GM12878 (cell line): Measurements from ENCODE around the gene PATJ. TPM values are rescaled to one million over a fixed set of nuclear protein-coding genes. Genes with fewer than 3 reads are reported as not detected.
"Not testable (repeated sequence)": the region's sequence is repeated elsewhere in the genome, so short reads cannot be mapped to it uniquely, and the experiment has no call there.

ENCODE experiments used
- ATAC-seq: fragments of 200-7000 bp; cut with Tn5 transposase; 3 replicates; pipeline ENCODE4 v1.9.1; 2020; ENCODE audit warnings: mild to moderate bottlenecking, moderate library complexity
- BruUV-seq: library from RNA; stranded (reverse); fragments of 400-500 nt; replicated peaks from 2 replicates; lab custom pipeline; 2021; lab: Mats Ljungman, UMichigan
- CTCF ChIA-PET: fragments of 300-600 bp; sonication (Branson Sonifier 250); formaldehyde crosslinking; extraction: SDS; loops from one replicate; lab custom pipeline; 2021; ENCODE audit warnings: inconsistent platforms; lab: Yijun Ruan, JAX
- POLR2A ChIA-PET: fragments of 350-600 bp; formaldehyde crosslinking; extraction: SDS; loops from one replicate; lab custom pipeline; 2021; ENCODE audit warnings: inconsistent platforms; lab: Charles Lee
- RAD21 ChIA-PET: fragments of 300-600 bp; sonication (Branson Sonifier 250); formaldehyde crosslinking; loops from one replicate; lab custom pipeline; 2023; ENCODE audit warnings: antibody characterized with exemption; ENCODE audit not compliant: unreplicated experiment; lab: Charles Lee
- SMC1A ChIA-PET: fragments of 300-600 bp; sonication (Branson Sonifier 250); formaldehyde crosslinking; loops from one replicate; lab custom pipeline; 2023; ENCODE audit not compliant: unreplicated experiment, uncharacterized antibody; lab: Charles Lee
- DNase-seq: peaks from one replicate; pipeline ENCODE4 v3.0.0-alpha.2; 2011; ENCODE audit warnings: low read depth, low spot score
- FAIRE-seq: peaks from 3 replicates; lab custom pipeline; 2011; peaks lifted over from hg19 to GRCh38; lab: Jason Lieb, UNC
- H2AFZ ChIP-seq: 2 replicates; pipeline ENCODE4 v1.6.0; 2011; ENCODE audit warnings: low read depth, low read length, control low read depth; ENCODE audit not compliant: control insufficient read depth
- H3K27ac ChIP-seq: 2 replicates; pipeline ENCODE4 v1.5.1; 2011; ENCODE audit warnings: control low read depth; ENCODE audit not compliant: control insufficient read depth, insufficient read depth
- H3K27me3 ChIP-seq, 2 experiments: replicated peaks in 1 of 2; 2 replicates each; pipeline versions ENCODE4 v1.6.0 to v1.6.1; 2011; ENCODE audit warnings: low read length in 1 of 2; ENCODE audit not compliant: control insufficient read depth in 2 of 2, insufficient read depth in 2 of 2
- H3K36me3 ChIP-seq, 2 experiments: 2 replicates each; pipeline ENCODE4 v1.5.1; 2011; ENCODE audit warnings: low read length in 1 of 2; ENCODE audit not compliant: control insufficient read depth in 2 of 2, insufficient read depth in 2 of 2
- H3K4me1 ChIP-seq: 2 replicates; pipeline ENCODE4 v1.6.1; 2011; ENCODE audit warnings: mild to moderate bottlenecking, low read length, moderate library complexity, mixed read lengths; ENCODE audit not compliant: control insufficient read depth, insufficient read depth
- H3K4me2 ChIP-seq: 2 replicates; pipeline ENCODE4 v1.6.0; 2011; ENCODE audit warnings: control low read depth; ENCODE audit not compliant: control insufficient read depth, insufficient read depth
- H3K4me3 ChIP-seq: fragments of 200-600 bp; sonication (generic); 2 replicates; pipeline ENCODE4 v1.5.1; 2016
- H3K79me2 ChIP-seq: 2 replicates; pipeline ENCODE4 v1.6.0; 2011; ENCODE audit warnings: low read length; ENCODE audit not compliant: control insufficient read depth, insufficient read depth
- H3K9ac ChIP-seq: 2 replicates; pipeline ENCODE4 v1.8.0; 2011; ENCODE audit warnings: low read length, control low read depth, mixed read lengths; ENCODE audit not compliant: control insufficient read depth, insufficient read depth
- H3K9me3 ChIP-seq: replicated peaks from 3 replicates; pipeline ENCODE4 v1.5.1; 2011; ENCODE audit warnings: mild to moderate bottlenecking, low read length; ENCODE audit not compliant: control insufficient read depth, insufficient read depth
- H4K20me1 ChIP-seq: 2 replicates; pipeline ENCODE4 v1.6.0; 2011; ENCODE audit not compliant: control insufficient read depth, insufficient read depth
- CHD2 ChIP-seq: IDR thresholded peaks from 2 replicates; pipeline ENCODE4 v1.6.1; 2011; ENCODE audit warnings: low read depth, low read length, improper control_type of control experiment, borderline replicate concordance
- EP300 ChIP-seq, 2 experiments: fragments of 150-350 bp in 1 of 2; IDR thresholded peaks; 2 replicates each; pipeline ENCODE4 v1.6.1; 2011 to 2012; ENCODE audit warnings: low read depth in 2 of 2, low read length in 2 of 2, borderline replicate concordance in 1 of 2, improper control_type of control experiment in 1 of 2, inconsistent platforms in 1 of 2; ENCODE audit not compliant: control insufficient read depth in 1 of 2
- HCFC1 ChIP-seq: fragments of 150-350 bp; IDR thresholded peaks from 2 replicates; pipeline ENCODE4 v1.6.1; 2014; ENCODE audit warnings: low read length
- HSF1 ChIP-seq: fragments of 150-350 bp; IDR thresholded peaks from 2 replicates; pipeline ENCODE4 v1.6.1; 2014; ENCODE audit warnings: mild to moderate bottlenecking, low read depth, low read length
- NFYB ChIP-seq: IDR thresholded peaks from 2 replicates; pipeline ENCODE4 v1.6.1; 2011; ENCODE audit warnings: low read depth, mild to moderate bottlenecking, low read length, improper control_type of control experiment, moderate library complexity; ENCODE audit not compliant: insufficient read depth
- NKRF ChIP-seq: fragments of 450-650 bp; conservative IDR thresholded peaks from 2 replicates; pipeline ENCODE4 v1.6.1; 2017; ENCODE audit warnings: mild to moderate bottlenecking, moderate library complexity
- STAT3 ChIP-seq: IDR thresholded peaks from 2 replicates; pipeline ENCODE4 v1.6.1; 2011; ENCODE audit warnings: low read depth, low read length, improper control_type of control experiment
- ZNF274 ChIP-seq: IDR thresholded peaks from one replicate; pipeline ENCODE4 v1.8.0; 2011; ENCODE audit not compliant: insufficient read length, insufficient read depth
- WGBS: methylation state at CpG from one replicate; pipeline ENCODE4 v1.1.6; 2016; ENCODE audit warnings: low lambda C conversion rate; ENCODE audit not compliant: insufficient replicate concordance, insufficient coverage; ENCODE audit errors: missing lambda C conversion rate; 5-methylcytosine and 5-hydroxymethylcytosine counted together
- in situ Hi-C: fragments of 300-500 bp; cut with MboI; formaldehyde crosslinking; loops from 9 replicates; pipeline ENCODE4 v1.14.3; 2018; ENCODE audit warnings: mixed read lengths
- intact Hi-C: fragments of 100-400 bp; cut with micrococcal nuclease; formaldehyde crosslinking; loops from one replicate; pipeline ENCODE4 v1.14.2; 2022; ENCODE audit not compliant: unreplicated experiment
- polyA plus RNA-seq, 11 experiments: library from polyadenylated mRNA; depleted of rRNA in 4 of 11; unstranded in 6 of 11; stranded (reverse) in 5 of 11; fragments of >200 nt; fragmentation: Nextera tagmentation in 4 of 11; fragmentation: Illumina TruSeq in 1 of 11; extraction: Ambion mirVana in 4 of 11; extraction: Trizol in 1 of 11; gene quantifications; 1 replicate in 1 of 11; 2 replicates in 10 of 11; pipeline versions ENCODE4 v1.2.1 to v1.2.3, GENCODE V29; 2011 to 2016; ENCODE audit warnings: inconsistent platforms in 2 of 11, missing spikeins in 2 of 11, low read depth in 1 of 11
- total RNA-seq, 4 experiments: library from RNA; depleted of rRNA in 3 of 4; stranded (reverse); fragments of >200 nt in 3 of 4; fragmentation: Illumina TruSeq in 1 of 4; extraction: Trizol in 1 of 4; gene quantifications; 2 replicates each; pipeline versions ENCODE4 v1.2.1 to v1.2.3, GENCODE V29; 2013 to 2021

Gene PATJ
- total and polyA plus RNA-seq, 10 of the 15 experiments (the other 5 are each of a cell fraction or from before 2014, with no cell fraction given) = 2.8 to 13.9 (median 6.9) TPM

GRCh38 chr1:61801047-61801446 lies 58.8 kb downstream of the PATJ start:
- in situ Hi-C loops, SMC1A ChIA-PET, intact Hi-C loops, FAIRE-seq, H3K27me3 ChIP-seq, RAD21 ChIA-PET, H3K79me2 ChIP-seq, H2AFZ ChIP-seq, POLR2A ChIA-PET, ATAC-seq, H3K27ac ChIP-seq, H3K4me2 ChIP-seq, H4K20me1 ChIP-seq, H3K9me3 ChIP-seq, H3K4me3 ChIP-seq, DNase-seq, H3K4me1 ChIP-seq, H3K9ac ChIP-seq, BruUV-seq, CTCF ChIA-PET, H3K36me3 ChIP-seq: not testable (repeated sequence)
- WGBS = 100% methylated on average over 1 of the region's 1 CpG

- no peaks in the 10 kb centered on the region for H3K4me1 ChIP-seq
- H2AFZ ChIP-seq = no peak overlapping the region
- no peaks in the 10 kb centered on the region for H4K20me1 ChIP-seq
- H3K4me2 ChIP-seq = no peak overlapping the region
- ATAC-seq (no peak), DNase-seq (no peak), FAIRE-seq (no peak)
- no peak overlapping the region for H3K4me3 ChIP-seq
- intact Hi-C loops (no loop called here), in situ Hi-C loops (no loop called here)
- CTCF ChIA-PET = no interaction called here
- H3K36me3 ChIP-seq = no peaks in the 10 kb centered on the region
- no peak overlapping the region for H3K9ac ChIP-seq
- H3K27me3 ChIP-seq = no peaks in the 10 kb centered on the region
- H3K27ac ChIP-seq = no peak overlapping the region
- TF ChIP-seq NFYB (no peak), STAT3 (no peak), CHD2 (no peak), HSF1 (no peak), NKRF (no peak), EP300 (IDR thresholded peaks at IDR 0.05; ENCODE audit: borderline replicate concordance in 1 of 2, control insufficient read depth in 1 of 2, low read depth in 2 of 2, low read length in 2 of 2) (no peak), HCFC1 (no peak), ZNF274 (no peak)
- no peaks in the 10 kb centered on the region for H3K79me2 ChIP-seq
- RAD21 ChIA-PET = no interaction called here
- POLR2A ChIA-PET = no interaction called here
- BruUV-seq = no TSS peak
- H3K9me3 ChIP-seq = no peaks in the 10 kb centered on the region
- WGBS = 98% methylated on average over 4 of the region's 4 CpGs
- SMC1A ChIA-PET = interaction anchor here (1.1 kb wide), 1 partner anchor 10 kb away, joined by 3 read pairs; no protein-coding TSS in a partner anchor
Measured at GRCh38 chr1:61807606-61808140, 65.4 kb downstream of the PATJ start.
